K562 (cell line): Measurements from ENCODE around the gene SGMS1. TPM values are rescaled to one million over a fixed set of nuclear protein-coding genes. Genes with fewer than 3 reads are reported as not detected.
A peak's percentile ranks its signal among the peaks of the same experiment; 100 is the strongest.

Source experiments
- ATF1 ChIP-seq, 2 experiments: fragments of 450-650 bp in 1 of 2; IDR thresholded peaks; 2 replicates each; pipeline ENCODE4 v1.6.1; 2016; ENCODE audit warnings: missing compliant biosample characterization in 1 of 2, missing genetic modification characterization in 1 of 2
- CHD2 ChIP-seq: IDR thresholded peaks from 2 replicates; pipeline ENCODE4 v1.6.1; 2011; ENCODE audit warnings: low read depth, low read length
- ELF1 ChIP-seq: fragments of 200-800 bp; sonication (Bioruptor generic); IDR thresholded peaks from 2 replicates; pipeline ENCODE4 v1.6.1; 2016; ENCODE audit warnings: missing genetic modification characterization, missing compliant biosample characterization
- ELK3 ChIP-seq: fragments of 450-650 bp; formaldehyde crosslinking; IDR thresholded peaks from 2 replicates; pipeline ENCODE4 v1.4.0; 2020; ENCODE audit warnings: mild to moderate bottlenecking
- ESRRB ChIP-seq: fragments of 250-450 bp; sonication (Bioruptor Pico); IDR thresholded peaks from 2 replicates; pipeline ENCODE4 v1.5.0; 2020; ENCODE audit warnings: mild to moderate bottlenecking, moderate library complexity, borderline replicate concordance
- HOXB6 ChIP-seq: fragments of 250-450 bp; sonication (Bioruptor Pico); IDR thresholded peaks from 2 replicates; pipeline ENCODE4 v1.5.1; 2022; ENCODE audit warnings: mild to moderate bottlenecking, borderline replicate concordance
- KLF10 ChIP-seq: fragments of 250-450 bp; sonication (Bioruptor Pico); IDR thresholded peaks from 2 replicates; pipeline ENCODE4 v1.6.1; 2021; ENCODE audit warnings: matching md5 sums
- L3MBTL2 ChIP-seq: fragments of 450-650 bp; IDR thresholded peaks from 2 replicates; pipeline ENCODE4 v1.6.1; 2016; ENCODE audit warnings: mild to moderate bottlenecking, moderate library complexity
- NR2F6 ChIP-seq: fragments of 450-650 bp; formaldehyde crosslinking; IDR thresholded peaks from 2 replicates; pipeline ENCODE4 v1.4.0; 2020; ENCODE audit warnings: mild to moderate bottlenecking
- POLR2H ChIP-seq: IDR thresholded peaks from 2 replicates; pipeline ENCODE4 v1.6.1; 2016; ENCODE audit warnings: missing genetic modification characterization, low read depth, mild to moderate bottlenecking, control low read depth, missing compliant biosample characterization, moderate library complexity
- RCOR1 ChIP-seq, 2 experiments: IDR thresholded peaks; 2 replicates each; pipeline ENCODE4 v1.6.1; 2012; ENCODE audit warnings: low read depth in 2 of 2, low read length in 2 of 2, borderline replicate concordance in 1 of 2, improper control_type of control experiment in 1 of 2
- SIN3B ChIP-seq: fragments of 450-650 bp; IDR thresholded peaks from 2 replicates; pipeline ENCODE4 v1.6.1; 2017; ENCODE audit warnings: low read depth, mild to moderate bottlenecking, moderate library complexity
- SLC30A9 ChIP-seq: fragments of 250-450 bp; sonication (Bioruptor Pico); IDR thresholded peaks from 2 replicates; pipeline ENCODE4 v1.8.0; 2022; ENCODE audit warnings: mild to moderate bottlenecking, moderate library complexity
- STAT5B ChIP-seq: fragments of 250-450 bp; sonication (Bioruptor Pico); IDR thresholded peaks from 2 replicates; pipeline ENCODE4 v1.8.0; 2021; ENCODE audit warnings: mild to moderate bottlenecking, inconsistent platforms
- TAF9B ChIP-seq: fragments of 450-650 bp; IDR thresholded peaks from 2 replicates; pipeline ENCODE4 v1.6.1; 2018; ENCODE audit warnings: mild to moderate bottlenecking; ENCODE audit not compliant: partially characterized antibody
- TCFL5 ChIP-seq: fragments of 250-450 bp; sonication (Bioruptor Pico); conservative IDR thresholded peaks from 2 replicates; pipeline ENCODE4 v1.6.1; 2021; ENCODE audit warnings: mild to moderate bottlenecking, moderate library complexity, matching md5 sums
- TEAD1 ChIP-seq, 2 experiments: fragments of 450-650 bp in 1 of 2; sonication (generic) in 1 of 2; formaldehyde crosslinking; IDR thresholded peaks; 2 replicates each; pipeline versions ENCODE4 v1.4.0 to v1.8.0; 2020 to 2022; ENCODE audit warnings: mild to moderate bottlenecking in 2 of 2, missing genetic modification reagents in 1 of 2
- YBX1 ChIP-seq: fragments of 450-650 bp; IDR thresholded peaks from 2 replicates; pipeline ENCODE4 v1.7.1; 2016; ENCODE audit warnings: mild to moderate bottlenecking
- ZC3H8 ChIP-seq: fragments of 450-650 bp; IDR thresholded peaks from 2 replicates; pipeline ENCODE4 v1.6.1; 2017
- ZNF140 ChIP-seq: fragments of 250-450 bp; sonication (Bioruptor Pico); IDR thresholded peaks from 2 replicates; pipeline ENCODE4 v1.8.0; 2021; ENCODE audit warnings: moderate library complexity, mild to moderate bottlenecking, inconsistent platforms
- ZNF584 ChIP-seq: fragments of 200-800 bp; sonication (Bioruptor generic); IDR thresholded peaks from 2 replicates; pipeline ENCODE4 v1.6.1; 2016; ENCODE audit warnings: low read depth, mild to moderate bottlenecking, missing genetic modification characterization, missing compliant biosample characterization
- ZNF668 ChIP-seq: fragments of 250-450 bp; sonication (Bioruptor Pico); IDR thresholded peaks from 2 replicates; pipeline ENCODE4 v1.8.0; 2022; ENCODE audit warnings: mild to moderate bottlenecking, inconsistent platforms
- ZNF79 ChIP-seq: fragments of 250-450 bp; sonication (Bioruptor Pico); IDR thresholded peaks from 2 replicates; pipeline ENCODE4 v1.4.0; 2020; ENCODE audit warnings: low read depth, mild to moderate bottlenecking, moderate library complexity
- polyA plus RNA-seq, 8 experiments: library from polyadenylated mRNA; depleted of rRNA in 4 of 8; stranded (reverse) in 5 of 8; unstranded in 3 of 8; fragments of >200 nt; fragmentation: Nextera tagmentation in 2 of 8; fragmentation: Illumina TruSeq in 1 of 8; extraction: Ambion mirVana in 2 of 8; extraction: Trizol in 1 of 8; gene quantifications; 2 replicates each; pipeline versions ENCODE4 v1.2.1 to v1.2.3, GENCODE V29; 2011 to 2014; ENCODE audit warnings: inconsistent platforms in 1 of 8, missing spikeins in 1 of 8
- total RNA-seq, 7 experiments: library from RNA; depleted of rRNA in 6 of 7; stranded (reverse); fragments of >200 nt in 6 of 7; fragmentation: Illumina TruSeq in 2 of 7; extraction: Trizol in 2 of 7; gene quantifications; 2 replicates each; pipeline versions ENCODE4 v1.2.1 to v1.2.3, GENCODE V29; 2011 to 2021; ENCODE audit warnings: low replicate concordance in 1 of 7
- TF ChIP-seq, protein P1 (sequence below): fragments of 250-450 bp; sonication (Bioruptor Pico); IDR thresholded peaks from 2 replicates; pipeline ENCODE4 v1.5.0; 2021
- TF ChIP-seq, protein P2 (sequence below), 2 experiments: fragments of 450-650 bp in 1 of 2; sonication (generic) in 1 of 2; formaldehyde crosslinking; conservative IDR thresholded peaks; 2 replicates each; pipeline versions ENCODE4 v1.4.0 to v1.8.1; 2020 to 2022; ENCODE audit warnings: mild to moderate bottlenecking in 1 of 2, missing genetic modification reagents in 1 of 2
- TF ChIP-seq, protein P3 (sequence below): IDR thresholded peaks from 2 replicates; pipeline ENCODE4 v1.6.1; 2016; ENCODE audit warnings: missing genetic modification characterization, missing compliant biosample characterization

The SGMS1 gene
- total and polyA plus RNA-seq, 9 of the 15 experiments (the other 6 are each of a cell fraction or from before 2014, with no cell fraction given) = 22.6 to 232 (median 82.2) TPM

DNA sequence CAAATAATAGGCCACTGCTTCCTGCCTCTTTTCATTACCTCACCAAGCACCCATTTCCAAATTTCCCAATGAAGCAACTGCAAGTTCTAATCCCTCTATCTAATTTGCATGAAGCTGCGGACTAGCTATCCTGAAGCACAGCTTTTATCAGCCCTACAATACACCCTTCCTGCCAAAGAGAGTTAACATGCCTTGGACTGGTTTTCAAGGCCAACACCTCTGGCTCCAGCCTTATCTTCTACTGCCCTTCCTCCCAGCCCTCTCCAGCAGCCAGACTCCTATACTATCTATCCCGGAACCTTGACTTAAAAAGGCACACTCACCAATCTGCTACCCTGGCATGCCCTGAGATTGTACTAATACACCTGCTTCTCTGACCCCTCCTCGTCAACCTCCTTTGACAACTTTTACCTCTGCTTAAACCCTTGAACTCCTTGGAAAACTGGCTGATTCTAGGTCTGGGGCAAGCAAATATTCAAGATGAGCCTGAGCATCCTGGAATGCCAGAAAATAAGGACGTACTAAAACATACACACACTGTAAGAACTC, 73.4 kb downstream of the SGMS1 start (continued):
- TF ChIP-seq SLC30A9 (CRISPR knock-in tag) (no peak), ELF1 (tag) (peak; percentile 71), CHD2 (no peak), STAT5B (CRISPR knock-in tag) (no peak), TCFL5 (no peak), TEAD1 (CRISPR knock-in tag; IDR thresholded peaks at IDR 0.05) (peak; percentile 79 to 89), YBX1 (peak; percentile 95; the same call in 1 of the 2 replicates), ZNF140 (no peak), SIN3B (no peak), NR2F6 (CRISPR knock-in tag) (no peak), HOXB6 (CRISPR knock-in tag) (no peak), ZC3H8 (0 out of 2 replicates have a peak, but pooled peaks have one; percentile 69), ESRRB (CRISPR knock-in tag) (peak; percentile 65; the same call in 1 of the 2 replicates), KLF10 (CRISPR knock-in tag) (no peak), POLR2H (tag) (no peak), ZNF584 (CRISPR knock-in tag) (peak; percentile 94), ELK3 (CRISPR knock-in tag) (no peak), ZNF79 (CRISPR knock-in tag) (no peak), ZNF668 (CRISPR knock-in tag) (no peak; the same call in 1 of the 2 replicates), ATF1 (CRISPR knock-in tag; IDR thresholded peaks at IDR 0.05) (no peak), ATF1 (tag; IDR thresholded peaks at IDR 0.05) (peak; percentile 67), L3MBTL2 (peak; percentile 43; the same call in 1 of the 2 replicates), RCOR1 (IDR thresholded peaks at IDR 0.05; ENCODE audit: borderline replicate concordance in 1 of 2, low read depth in 2 of 2, low read length in 2 of 2) (peak; percentile 99), TAF9B (peak; percentile 83)
- TF ChIP-seq, protein P1, sequence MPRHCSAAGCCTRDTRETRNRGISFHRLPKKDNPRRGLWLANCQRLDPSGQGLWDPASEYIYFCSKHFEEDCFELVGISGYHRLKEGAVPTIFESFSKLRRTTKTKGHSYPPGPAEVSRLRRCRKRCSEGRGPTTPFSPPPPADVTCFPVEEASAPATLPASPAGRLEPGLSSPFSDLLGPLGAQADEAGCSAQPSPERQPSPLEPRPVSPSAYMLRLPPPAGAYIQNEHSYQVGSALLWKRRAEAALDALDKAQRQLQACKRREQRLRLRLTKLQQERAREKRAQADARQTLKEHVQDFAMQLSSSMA = no peak
- TF ChIP-seq, protein P2, sequence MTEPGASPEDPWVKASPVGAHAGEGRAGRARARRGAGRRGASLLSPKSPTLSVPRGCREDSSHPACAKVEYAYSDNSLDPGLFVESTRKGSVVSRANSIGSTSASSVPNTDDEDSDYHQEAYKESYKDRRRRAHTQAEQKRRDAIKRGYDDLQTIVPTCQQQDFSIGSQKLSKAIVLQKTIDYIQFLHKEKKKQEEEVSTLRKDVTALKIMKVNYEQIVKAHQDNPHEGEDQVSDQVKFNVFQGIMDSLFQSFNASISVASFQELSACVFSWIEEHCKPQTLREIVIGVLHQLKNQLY (CRISPR knock-in tag; conservative IDR thresholded peaks at IDR 0.05) = no peak
- TF ChIP-seq, protein P3, sequence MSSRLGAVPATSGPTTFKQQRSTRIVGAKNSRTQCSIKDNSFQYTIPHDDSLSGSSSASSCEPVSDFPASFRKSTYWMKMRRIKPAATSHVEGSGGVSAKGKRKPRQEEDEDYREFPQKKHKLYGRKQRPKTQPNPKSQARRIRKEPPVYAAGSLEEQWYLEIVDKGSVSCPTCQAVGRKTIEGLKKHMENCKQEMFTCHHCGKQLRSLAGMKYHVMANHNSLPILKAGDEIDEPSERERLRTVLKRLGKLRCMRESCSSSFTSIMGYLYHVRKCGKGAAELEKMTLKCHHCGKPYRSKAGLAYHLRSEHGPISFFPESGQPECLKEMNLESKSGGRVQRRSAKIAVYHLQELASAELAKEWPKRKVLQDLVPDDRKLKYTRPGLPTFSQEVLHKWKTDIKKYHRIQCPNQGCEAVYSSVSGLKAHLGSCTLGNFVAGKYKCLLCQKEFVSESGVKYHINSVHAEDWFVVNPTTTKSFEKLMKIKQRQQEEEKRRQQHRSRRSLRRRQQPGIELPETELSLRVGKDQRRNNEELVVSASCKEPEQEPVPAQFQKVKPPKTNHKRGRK = no peak
